Testis (tissue), 3 donors: ENCODE results near the gene CENATAC. TPM values are rescaled to one million over a fixed set of nuclear protein-coding genes. Genes with fewer than 3 reads are reported as not detected.
"Not testable (repeated sequence)": the region's sequence is repeated elsewhere in the genome, so short reads cannot be mapped to it uniquely, and the experiment has no call there.

Experiments
- DNase-seq: peaks from one replicate; pipeline ENCODE4 v3.0.0-alpha.2; 2019
- H3K27ac ChIP-seq, 2 donors: fragments of 200-600 bp; sonication (generic); one replicate each; pipeline ENCODE4 v1.5.1; 2019
- H3K27me3 ChIP-seq: fragments of 200-600 bp; sonication (generic); one replicate; pipeline ENCODE4 v1.5.1; 2019
- H3K36me3 ChIP-seq: fragments of 200-600 bp; sonication (generic); one replicate; pipeline ENCODE4 v1.5.1; 2017; ENCODE audit warnings: low read depth; ENCODE audit errors: missing control alignments
- H3K4me1 ChIP-seq: fragments of 200-600 bp; sonication (generic); one replicate; pipeline ENCODE4 v1.5.1; 2019
- H3K4me3 ChIP-seq, 2 donors: fragments of 200-600 bp; sonication (generic); one replicate each; pipeline ENCODE4 v1.5.1; 2017 to 2019
- H3K9me3 ChIP-seq: fragments of 200-600 bp; sonication (generic); one replicate; pipeline ENCODE4 v1.5.1; 2017
- CTCF ChIP-seq, 3 experiments: fragments of 450-650 bp in 2 of 3; fragments of 200-600 bp in 1 of 3; sonication (generic) in 1 of 3; IDR thresholded peaks; one replicate each; pipeline ENCODE4 v1.5.1; 2016 to 2019; ENCODE audit warnings: antibody characterized with exemption in 3 of 3, mild to moderate bottlenecking in 2 of 3, moderate library complexity in 1 of 3
- POLR2A ChIP-seq: fragments of 450-650 bp; IDR thresholded peaks from one replicate; pipeline ENCODE4 v1.6.1; 2017; ENCODE audit warnings: antibody characterized with exemption, mild to moderate bottlenecking, moderate library complexity
- WGBS, 2 donors: methylation state at CpG; one replicate each; pipeline ENCODE4 v1.1.5; 2018; 5-methylcytosine and 5-hydroxymethylcytosine counted together
- intact Hi-C: fragments of 100-400 bp; cut with DNase I; formaldehyde crosslinking; loops from one replicate; pipeline ENCODE4 v1.15.1; 2023; ENCODE audit warnings: low total_unique reads
- polyA plus RNA-seq: library from polyadenylated mRNA; stranded (reverse); fragments of 350-450 nt; fragmentation: Illumina TruSeq; extraction: RNeasy Lipid Tissue Mini Kit (QIAGEN cat#74804); gene quantifications from one replicate; pipeline ENCODE4 v1.2.3, GENCODE V29; 2014; ENCODE audit warnings: low read depth, low replicate concordance; ENCODE audit not compliant: insufficient read depth
- total RNA-seq, 2 donors: library from RNA; depleted of rRNA; stranded (reverse); fragments of >200 nt; gene quantifications; one replicate each; pipeline ENCODE4 v1.2.3, GENCODE V29; 2016

Gene CENATAC
- total and polyA plus RNA-seq, 3 donors from 2014 or later: 16.6 to 74.9 (median 54.8) TPM

- 67 to 73% methylated on average over 3 of the region's 3 CpGs for WGBS, 2 donors
Observed at GRCh38 chr11:119034813-119035212, 36.9 kb downstream of the CENATAC start.

DNA sequence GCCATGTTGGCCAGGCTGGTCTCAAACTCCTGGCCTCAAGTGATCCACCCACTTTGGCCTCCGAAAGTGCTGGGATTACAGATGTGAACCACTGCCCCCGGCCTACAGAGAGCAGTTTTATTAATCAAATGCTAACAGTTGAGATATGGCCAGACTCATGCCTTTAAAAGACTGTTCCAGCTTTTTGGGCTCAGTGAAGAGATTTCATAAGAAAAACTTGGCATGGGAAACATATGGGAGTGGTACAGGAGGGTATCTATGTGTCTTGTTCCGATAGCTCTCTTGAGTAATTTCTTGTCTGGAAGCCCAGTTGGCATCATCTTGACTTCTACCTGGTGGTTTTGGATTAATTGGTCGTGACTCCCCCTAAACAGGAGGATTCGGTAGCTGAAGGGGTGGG lies 40.9 kb downstream of the CENATAC start:
- intact Hi-C loops: no loop called here
- Histone ChIP-seq H3K9me3 (no peaks in the 10 kb centered on the region), H3K4me1 (no peaks in the 10 kb centered on the region), H3K27ac (no peak overlapping the region), H3K27me3 (no peaks in the 10 kb centered on the region), H3K4me3 (no peak overlapping the region), H3K36me3 (no peaks in the 10 kb centered on the region)
- WGBS, 2 donors: 87 to 89% methylated on average over 5 of the region's 5 CpGs
- no peak for DNase-seq
- TF ChIP-seq POLR2A: no peak

More at GRCh38 chr11:119034813-119035212, 36.9 kb downstream of the CENATAC start:
- TF ChIP-seq POLR2A: no peak
- TF ChIP-seq CTCF (IDR thresholded peaks at IDR 0.05): no peak
- H3K9me3 ChIP-seq: no peaks in the 10 kb centered on the region
- H3K36me3 ChIP-seq: no peaks in the 10 kb centered on the region
- H3K27ac ChIP-seq: no peak overlapping the region
- peaks cover 2% of the 10 kb centered on the region for H3K4me1 ChIP-seq
- no peak for DNase-seq
- H3K27me3 ChIP-seq: no peaks in the 10 kb centered on the region
- intact Hi-C loops: no loop called here
- no peak overlapping the region for H3K4me3 ChIP-seq

DNA sequence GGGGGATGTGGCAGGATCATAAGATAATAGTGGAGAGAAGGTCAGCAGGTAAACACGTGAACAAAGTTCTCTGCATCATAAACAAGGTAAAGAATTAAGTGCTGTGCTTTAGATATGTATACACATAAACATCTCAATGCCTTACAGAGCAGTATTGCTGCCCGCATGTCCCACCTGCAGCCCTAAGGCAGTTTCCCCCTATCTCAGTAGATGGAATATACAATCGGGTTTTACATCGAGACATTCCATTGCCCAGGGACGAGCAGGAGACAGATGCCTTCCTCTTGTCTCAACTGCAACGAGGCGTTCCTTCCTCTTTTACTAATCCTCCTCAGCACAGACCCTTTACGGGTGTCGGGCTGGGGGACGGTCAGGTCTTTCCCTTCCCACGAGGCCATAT lies 41.5 kb downstream of the CENATAC start:
- intact Hi-C loops, H3K36me3 ChIP-seq: not testable (repeated sequence)

GRCh38 chr11:119041821-119042514 lies 44.0 kb downstream of the CENATAC start:
- Histone ChIP-seq H3K9me3 (no peaks in the 10 kb centered on the region), H3K4me1 (no peaks in the 10 kb centered on the region), H3K4me3 (no peak overlapping the region), H3K27ac (no peak overlapping the region), H3K36me3 (no peaks in the 10 kb centered on the region), H3K27me3 (no peaks in the 10 kb centered on the region)
- WGBS, 2 donors: 90 to 92% methylated on average over 4 of the region's 4 CpGs
- DNase-seq: no peak
- intact Hi-C loops: no loop called here
- no peak for TF ChIP-seq CTCF (IDR thresholded peaks at IDR 0.05)
- TF ChIP-seq POLR2A: no peak

More for the DNA sequence above, 41.5 kb downstream of the CENATAC start:
- H3K4me3 ChIP-seq, H3K27ac ChIP-seq, H3K4me1 ChIP-seq, H3K9me3 ChIP-seq, DNase-seq, H3K27me3 ChIP-seq: not testable (repeated sequence)
- WGBS, 2 donors: 41 to 62% methylated on average over 11 of the region's 11 CpGs

GRCh38 chr11:119042927-119043326 lies 45.0 kb downstream of the CENATAC start:
- WGBS, 2 donors: 93 to 95% methylated on average over 9 of the region's 9 CpGs
- no peaks in the 10 kb centered on the region for H3K9me3 ChIP-seq
- no peaks in the 10 kb centered on the region for H3K36me3 ChIP-seq
- H3K4me3 ChIP-seq: no peak overlapping the region
- no peaks in the 10 kb centered on the region for H3K27me3 ChIP-seq
- intact Hi-C loops: no loop called here
- TF ChIP-seq CTCF (IDR thresholded peaks at IDR 0.05): no peak
- no peak for TF ChIP-seq POLR2A
- DNase-seq: no peak
- no peak overlapping the region for H3K27ac ChIP-seq
- no peaks in the 10 kb centered on the region for H3K4me1 ChIP-seq

DNA sequence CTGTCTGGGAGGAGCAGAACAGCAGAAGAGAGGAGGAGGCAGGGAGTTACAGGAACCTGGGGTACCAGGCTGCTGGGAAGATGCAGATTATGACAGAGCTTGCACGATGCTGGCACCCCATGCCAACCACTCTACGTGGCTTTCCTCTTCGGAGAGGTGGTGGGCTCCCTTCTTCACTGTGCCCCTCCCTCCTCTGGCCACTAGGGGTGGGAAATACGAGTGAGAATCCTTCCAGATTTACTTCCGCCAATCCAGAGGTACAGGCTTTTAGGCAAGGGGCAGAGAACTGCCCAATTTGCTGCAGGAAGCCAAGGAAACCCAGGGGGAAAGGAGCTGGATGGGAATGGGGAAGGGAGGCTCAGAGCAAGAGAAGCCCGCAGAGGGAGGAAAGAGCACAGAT lies 46.8 kb downstream of the CENATAC start:
- intact Hi-C loops: no loop called here
- Histone ChIP-seq H3K27ac (no peak overlapping the region), H3K9me3 (no peaks in the 10 kb centered on the region), H3K4me3 (no peak overlapping the region), H3K4me1 (no peaks in the 10 kb centered on the region), H3K27me3 (no peaks in the 10 kb centered on the region), H3K36me3 (no peaks in the 10 kb centered on the region)
- TF ChIP-seq CTCF (IDR thresholded peaks at IDR 0.05) (peak in 1 of 3 experiments; percentile 16), POLR2A (no peak)
- DNase-seq: no peak
- WGBS, 2 donors: 75 to 76% methylated on average over 6 of the region's 6 CpGs
